A673 (cell line): ENCODE measurements around the gene CCDC154.
"Not testable (repeated sequence)": the region's sequence is repeated elsewhere in the genome, so short reads cannot be mapped to it uniquely, and the experiment has no call there.

Experiments used
- EZH2 ChIP-seq: fragments of 200-600 bp; sonication (generic); IDR thresholded peaks from 2 replicates; pipeline ENCODE4 v1.6.1; 2017; ENCODE audit warnings: borderline replicate concordance, low read depth, mild to moderate bottlenecking, mixed read lengths, antibody characterized with exemption, low read length; ENCODE audit not compliant: poor library complexity, severe bottlenecking
- TF ChIP-seq, protein P1 (sequence below): fragments of 300-800, 200-600 bp; sonication (generic); conservative IDR thresholded peaks from 2 replicates; pipeline ENCODE4 v1.5.1; 2017; ENCODE audit warnings: low read depth, mild to moderate bottlenecking, antibody characterized with exemption, low read length, moderate library complexity, mixed read lengths

DNA sequence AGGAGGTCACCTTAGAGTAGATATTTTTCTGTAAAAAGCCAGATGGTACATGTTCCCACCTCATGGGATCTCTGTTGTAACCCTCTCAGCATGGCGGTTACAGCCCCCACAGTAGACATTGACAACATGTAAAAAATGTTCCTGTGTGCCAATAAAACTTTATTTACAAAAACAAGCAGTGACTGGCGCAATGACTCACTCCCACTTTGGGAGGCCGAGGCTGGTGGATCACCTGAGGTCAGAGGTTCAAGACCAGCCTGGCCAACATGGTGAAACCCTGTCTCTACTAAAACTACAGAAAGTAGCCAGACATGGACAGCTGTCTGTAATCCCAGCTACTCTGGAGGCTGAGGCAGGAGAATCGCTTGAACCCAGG, 4.7 kb downstream of the CCDC154 start:
- TF ChIP-seq, protein P1, sequence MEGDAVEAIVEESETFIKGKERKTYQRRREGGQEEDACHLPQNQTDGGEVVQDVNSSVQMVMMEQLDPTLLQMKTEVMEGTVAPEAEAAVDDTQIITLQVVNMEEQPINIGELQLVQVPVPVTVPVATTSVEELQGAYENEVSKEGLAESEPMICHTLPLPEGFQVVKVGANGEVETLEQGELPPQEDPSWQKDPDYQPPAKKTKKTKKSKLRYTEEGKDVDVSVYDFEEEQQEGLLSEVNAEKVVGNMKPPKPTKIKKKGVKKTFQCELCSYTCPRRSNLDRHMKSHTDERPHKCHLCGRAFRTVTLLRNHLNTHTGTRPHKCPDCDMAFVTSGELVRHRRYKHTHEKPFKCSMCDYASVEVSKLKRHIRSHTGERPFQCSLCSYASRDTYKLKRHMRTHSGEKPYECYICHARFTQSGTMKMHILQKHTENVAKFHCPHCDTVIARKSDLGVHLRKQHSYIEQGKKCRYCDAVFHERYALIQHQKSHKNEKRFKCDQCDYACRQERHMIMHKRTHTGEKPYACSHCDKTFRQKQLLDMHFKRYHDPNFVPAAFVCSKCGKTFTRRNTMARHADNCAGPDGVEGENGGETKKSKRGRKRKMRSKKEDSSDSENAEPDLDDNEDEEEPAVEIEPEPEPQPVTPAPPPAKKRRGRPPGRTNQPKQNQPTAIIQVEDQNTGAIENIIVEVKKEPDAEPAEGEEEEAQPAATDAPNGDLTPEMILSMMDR = not testable (repeated sequence)
- not testable (repeated sequence) for TF ChIP-seq EZH2
